Activated T-cell treated with anti-CD3 and anti-CD28 coated beads for 48 hours (primary cell): ENCODE results near the gene RMND5A.

ENCODE experiments used
- DNase-seq: peaks from one replicate; pipeline ENCODE4 v3.0.0-alpha.2; 2020; ENCODE audit warnings: low read depth

RMND5A gene

DNA sequence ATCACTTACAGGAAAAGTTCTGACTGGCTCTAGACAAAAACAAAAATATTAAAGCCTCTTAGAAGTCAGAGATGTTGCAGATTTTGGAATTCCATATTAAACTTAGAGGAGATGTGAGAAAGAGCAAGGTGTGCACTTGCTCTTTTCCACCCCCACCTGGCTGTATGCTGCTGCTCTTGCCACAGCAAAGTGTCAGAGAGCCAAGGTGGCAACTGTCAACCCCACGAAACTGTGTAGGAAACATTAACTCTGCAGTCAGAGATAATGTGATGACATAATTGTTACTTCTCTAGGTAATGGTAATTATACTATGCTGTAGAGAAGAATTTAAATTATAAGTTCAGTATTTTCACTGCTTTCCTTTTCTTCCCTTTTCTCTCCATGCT lies 45.2 kb downstream of the RMND5A start:
- DNase-seq = no peak

DNA sequence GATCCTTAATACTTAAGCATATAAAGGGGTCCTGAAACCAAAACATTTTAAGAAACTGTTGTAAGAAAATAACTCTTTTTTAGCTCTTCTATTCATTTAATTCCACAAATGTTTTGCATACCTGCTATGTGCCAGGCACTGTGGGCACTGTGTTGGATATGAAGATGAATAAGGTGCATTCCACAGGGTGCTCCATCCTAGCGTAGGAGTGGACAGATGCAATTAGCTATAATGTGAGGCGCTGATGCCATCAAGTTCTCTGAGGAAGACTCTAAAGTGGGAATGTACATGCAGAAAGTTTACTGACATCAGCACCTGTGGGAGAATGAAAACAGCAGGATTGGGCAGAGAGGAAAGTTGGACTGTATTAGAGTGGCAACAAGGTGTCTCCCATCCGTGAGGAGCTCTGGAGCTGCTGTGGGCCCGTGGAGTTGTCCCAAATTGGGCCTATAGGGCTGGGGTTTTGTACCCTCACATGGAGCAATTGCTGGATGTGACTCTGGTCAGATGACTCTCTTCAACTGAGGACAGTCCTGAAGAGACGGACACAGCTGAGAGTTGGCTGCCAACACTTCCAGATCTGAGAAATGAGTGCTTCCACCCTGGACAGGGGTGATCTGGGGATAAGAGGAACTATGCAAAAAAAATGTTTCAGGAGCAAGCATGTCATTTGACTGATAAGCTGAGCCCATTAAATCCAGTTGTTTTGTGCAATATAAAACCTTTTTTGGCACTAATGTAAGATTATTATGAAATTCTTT lies 48.3 kb downstream of the RMND5A start:
- DNase-seq = no peak

DNA sequence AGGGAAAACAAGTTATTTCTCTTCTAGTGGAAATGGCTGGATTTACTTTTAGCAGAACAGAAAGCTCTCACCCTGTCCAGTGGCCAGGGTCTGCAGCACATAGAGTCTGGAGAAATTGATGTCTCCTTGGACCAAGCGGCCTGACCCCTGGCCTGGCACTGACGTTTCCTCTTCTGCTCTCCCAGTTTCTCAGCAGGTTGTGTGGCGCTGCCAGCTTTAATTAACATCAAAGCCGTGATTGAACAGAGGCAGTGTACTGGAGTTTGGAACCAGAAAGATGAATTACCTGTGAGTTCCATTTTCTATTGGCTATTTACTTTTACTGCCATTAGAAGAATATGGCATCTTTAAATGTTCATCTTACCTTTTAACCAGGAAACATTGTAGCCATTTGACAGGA lies 49.7 kb downstream of the RMND5A start:
- DNase-seq = no peak

DNA sequence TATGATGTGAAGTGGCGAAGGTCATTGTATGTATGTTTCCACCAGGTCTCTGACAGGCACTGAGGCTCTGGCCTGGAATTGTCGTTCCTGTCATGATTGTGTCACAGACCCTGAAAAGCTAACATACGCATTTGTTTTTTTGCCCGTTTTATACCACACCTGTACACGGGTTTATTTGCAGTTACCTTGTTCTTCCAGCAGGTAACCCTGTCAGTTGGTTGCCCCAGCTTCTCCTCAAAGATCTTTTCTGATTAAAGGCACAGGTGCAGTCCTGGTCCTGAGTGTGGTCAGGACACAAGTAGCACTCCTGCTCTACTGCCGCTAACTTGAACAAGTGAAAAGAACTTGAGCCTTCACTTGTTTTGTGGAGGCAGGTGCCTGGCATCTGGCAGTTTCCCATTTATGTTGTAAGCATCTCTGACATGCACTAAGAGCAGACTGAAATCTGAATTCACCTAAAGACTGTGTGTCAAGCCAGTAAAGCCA lies 50.8 kb downstream of the RMND5A start:
- DNase-seq = no peak

DNA sequence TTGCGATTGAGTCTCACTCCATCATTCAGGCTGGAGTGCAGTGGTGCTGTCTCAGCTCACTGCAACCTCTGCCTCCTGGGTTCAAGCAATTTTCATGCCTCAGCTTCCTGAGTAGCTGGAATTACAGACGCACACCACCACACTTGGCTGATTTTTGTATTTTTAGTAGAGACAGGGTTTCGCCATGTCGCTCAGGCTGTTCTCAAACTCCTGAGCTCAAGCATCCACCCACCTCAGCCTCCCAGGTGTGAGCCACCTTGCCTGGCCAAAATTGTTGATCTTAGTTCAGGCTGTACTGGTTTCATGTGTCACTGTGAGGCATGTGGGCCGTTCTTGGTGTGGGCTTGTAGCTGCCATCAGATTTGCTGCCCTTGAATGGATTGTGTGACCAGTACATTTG lies 52.5 kb downstream of the RMND5A start:
- no peak for DNase-seq

DNA sequence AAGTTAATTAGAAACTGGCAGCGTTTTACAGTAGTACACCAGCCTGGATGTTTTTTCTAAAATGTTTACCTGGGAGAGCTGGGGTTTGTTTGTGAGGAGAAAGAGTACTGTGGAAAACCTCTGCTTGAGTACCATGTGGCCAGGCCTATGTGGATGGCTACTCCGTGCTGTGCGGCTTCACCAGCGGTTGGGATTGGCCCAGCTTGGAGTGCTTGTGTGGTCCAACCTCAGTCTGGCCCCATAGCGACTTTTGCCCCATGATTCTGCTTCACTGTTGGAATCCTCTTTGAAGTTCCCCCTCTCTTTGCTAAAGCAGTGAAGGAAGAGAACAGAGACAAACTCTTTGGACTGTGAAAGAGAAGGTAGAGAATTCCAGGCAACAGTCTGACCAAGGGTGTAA lies 54.8 kb downstream of the RMND5A start:
- DNase-seq = no peak

DNA sequence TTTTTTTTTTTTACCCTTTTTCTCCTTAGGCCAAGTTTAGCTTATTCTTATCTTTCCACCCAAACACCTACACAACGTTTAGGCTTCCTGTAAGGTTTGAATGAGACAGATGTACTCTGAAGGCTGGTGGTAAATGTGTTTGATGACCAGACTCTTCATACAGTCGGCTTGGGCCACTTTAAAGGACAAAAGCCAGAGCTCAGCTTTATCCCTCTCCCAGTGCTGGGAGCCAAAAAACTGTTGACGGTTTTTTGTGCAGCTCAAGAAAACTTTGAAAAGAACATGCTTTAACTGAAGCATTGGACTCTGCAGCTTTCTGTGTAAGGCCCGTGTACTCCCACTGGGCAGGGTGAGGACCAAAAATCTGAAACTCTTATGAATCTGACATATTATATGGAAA lies 55.2 kb downstream of the RMND5A start:
- no peak for DNase-seq

DNA sequence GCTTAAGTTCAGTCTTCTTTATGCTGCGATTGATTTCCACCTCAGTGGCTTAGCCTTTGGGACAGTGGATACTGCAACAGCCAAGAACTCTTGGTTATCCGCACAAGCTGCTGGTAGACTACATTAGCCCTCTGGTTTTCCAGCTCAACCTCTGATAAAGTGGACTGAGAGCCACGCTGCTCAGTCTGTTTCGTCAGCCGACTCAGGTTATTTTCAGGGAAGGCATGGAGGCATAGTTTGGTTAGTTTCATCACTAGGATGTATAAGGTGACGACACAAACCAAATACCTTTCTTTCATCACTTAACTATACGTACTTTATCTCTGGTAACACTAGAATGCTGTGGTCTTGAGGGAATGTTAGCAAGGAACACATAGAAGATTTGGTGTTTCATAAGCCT lies 56.4 kb downstream of the RMND5A start:
- DNase-seq = no peak

DNA sequence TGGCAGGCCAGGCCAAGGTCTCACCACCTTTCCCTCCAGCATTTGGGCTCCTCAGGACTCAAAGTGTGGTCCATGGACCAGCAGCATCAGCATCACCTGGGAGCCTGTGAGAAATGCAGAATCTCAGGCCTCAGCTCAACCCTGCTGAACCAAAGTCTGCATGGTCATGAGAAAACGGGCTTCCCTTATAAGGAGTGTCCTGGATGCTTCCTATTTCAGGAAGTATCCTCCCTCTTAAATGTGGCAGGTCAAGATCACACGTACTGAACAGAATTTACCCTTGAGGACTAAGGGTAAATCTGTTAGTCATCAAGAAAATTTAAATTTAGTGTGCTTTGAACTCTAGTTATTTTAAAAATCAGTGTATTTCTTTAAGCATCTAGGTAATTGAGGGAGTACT lies 58.9 kb downstream of the RMND5A start:
- no peak for DNase-seq

DNA sequence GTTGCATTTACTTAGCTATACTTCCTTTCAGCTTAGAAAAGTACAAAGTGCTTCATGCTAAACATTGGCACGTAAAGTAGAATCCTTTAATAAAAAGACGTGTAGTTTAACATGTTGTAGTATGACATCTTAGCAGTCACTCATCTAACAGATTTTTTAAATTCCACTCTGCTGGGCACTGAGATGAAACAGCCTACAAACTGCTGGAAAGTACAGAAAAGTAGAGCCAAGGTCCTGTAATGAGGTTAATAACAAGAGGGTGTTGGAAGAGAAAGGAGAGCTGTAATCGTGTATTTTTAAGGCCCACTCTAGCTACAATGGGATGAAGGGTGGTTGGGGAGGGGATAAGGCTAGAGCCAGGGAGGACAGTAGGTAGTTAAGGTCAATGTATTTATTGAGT lies 59.9 kb downstream of the RMND5A start:
- no peak for DNase-seq

DNA sequence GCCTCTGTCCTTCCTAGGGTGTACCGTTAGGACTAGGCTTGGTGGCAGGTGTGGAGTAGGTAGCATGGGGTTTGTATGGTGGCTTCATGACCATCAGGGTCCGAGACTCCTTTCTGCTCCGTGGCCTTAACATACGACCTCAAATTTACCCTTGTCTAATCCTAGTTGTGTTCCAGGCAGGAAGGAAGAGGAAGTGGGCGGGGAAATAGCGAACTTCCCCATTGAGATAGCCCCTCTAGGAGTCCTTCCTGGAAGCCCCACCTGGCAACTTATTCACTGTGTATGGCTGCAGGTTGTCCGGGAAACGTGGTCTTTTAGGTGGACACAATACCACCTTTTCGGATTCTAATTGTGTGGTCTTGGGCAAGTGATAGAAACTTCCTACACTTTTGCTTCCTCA lies 61.3 kb downstream of the RMND5A start:
- no peak for DNase-seq

DNA sequence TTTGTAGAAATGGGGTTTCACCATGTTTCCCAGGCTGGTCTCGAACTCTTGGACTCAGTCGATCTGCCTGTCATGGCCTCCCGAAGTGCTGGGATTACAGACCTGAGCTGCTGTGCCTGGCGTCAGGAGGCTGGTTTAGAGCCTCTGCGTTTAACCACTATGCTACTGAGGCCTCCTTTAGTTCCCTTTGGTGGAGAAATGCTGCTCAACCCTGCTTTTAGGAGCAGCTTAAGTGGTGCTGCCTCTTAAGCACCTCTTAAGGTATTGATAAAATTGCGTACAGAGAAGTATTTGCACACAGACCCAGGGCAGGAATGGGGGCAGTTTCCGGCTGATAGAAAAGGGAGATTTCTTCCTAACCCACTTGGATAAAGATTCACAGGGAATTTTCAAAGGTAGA lies 62.7 kb downstream of the RMND5A start:
- no peak for DNase-seq

DNA sequence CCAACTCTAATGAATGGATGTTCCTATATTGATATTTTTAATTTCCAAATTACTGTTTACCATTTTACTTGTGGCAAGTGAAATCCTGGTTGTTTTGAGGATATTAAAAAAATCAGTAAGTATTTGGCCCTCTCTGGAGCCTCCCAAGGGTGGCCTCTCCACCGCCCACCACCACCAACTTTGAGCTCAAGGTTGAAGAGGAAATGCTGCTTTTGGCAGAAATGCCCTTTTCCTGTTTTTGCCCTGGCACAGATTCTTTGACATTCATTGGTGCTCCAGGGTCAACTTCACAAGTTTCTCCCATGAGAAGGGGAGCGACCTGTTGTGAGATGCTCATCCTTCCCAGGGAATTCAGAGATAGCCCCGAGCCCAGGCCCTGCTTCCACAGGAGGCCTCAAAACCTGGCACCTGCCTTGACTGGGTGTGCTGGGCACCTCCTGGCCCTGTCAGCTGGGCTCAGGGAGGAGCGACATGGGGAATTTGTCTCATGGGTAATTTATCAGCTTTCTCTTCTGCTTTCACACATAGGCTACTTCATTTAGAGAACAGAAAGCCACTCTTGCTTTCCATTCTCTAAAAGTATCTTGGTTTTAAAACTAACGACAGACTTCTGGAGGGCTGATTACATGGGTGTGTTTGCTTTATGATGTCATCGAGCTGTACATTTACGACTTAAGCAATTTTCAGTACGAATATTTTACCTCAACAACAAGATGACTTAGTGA lies 63.7 kb downstream of the RMND5A start:
- DNase-seq = no peak

DNA sequence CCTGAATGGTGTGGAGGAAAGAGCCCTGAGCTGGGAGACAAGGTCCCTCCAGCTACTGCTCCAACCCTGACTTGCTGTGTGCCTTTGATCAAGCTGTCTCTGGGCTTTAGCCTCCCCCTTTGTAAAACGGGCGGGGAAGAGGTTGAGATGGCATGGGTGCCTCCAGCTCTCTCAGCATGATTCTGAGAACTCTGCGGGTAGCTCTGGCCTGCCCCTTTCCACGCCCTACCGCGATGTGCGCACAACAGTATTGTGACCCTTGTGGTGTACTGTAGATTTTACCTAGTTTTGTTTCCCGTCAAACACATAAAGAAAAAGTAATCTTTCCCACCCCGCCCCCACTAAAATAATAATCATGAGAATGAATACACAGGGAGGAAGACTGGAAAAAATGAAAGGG lies 65.4 kb downstream of the RMND5A start:
- no peak for DNase-seq

DNA sequence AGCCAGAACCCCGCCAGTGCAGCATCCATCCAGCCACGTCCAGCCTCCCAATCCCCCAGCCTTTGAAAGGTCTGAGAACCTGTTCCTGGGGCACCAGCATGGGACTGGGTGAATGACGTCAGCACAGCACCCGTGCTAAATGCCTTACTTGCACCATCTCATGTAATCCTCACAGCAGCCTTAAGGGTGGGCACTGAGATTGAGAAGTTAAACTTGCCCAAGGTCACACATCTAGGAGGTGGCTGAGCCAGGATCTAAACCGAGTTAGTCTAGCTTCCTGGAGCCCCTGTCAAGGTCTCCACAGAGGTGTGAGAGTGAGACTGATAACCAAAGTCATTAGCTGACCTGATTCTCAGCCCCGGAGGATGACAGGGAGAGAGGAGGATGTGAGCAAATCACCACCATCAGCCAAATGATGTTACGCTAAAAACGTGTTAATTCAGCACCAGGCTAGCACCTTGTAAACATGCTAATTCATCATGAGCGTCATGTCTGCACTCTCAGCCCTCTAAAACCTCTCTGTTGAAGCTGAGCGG lies 66.0 kb downstream of the RMND5A start:
- no peak for DNase-seq

DNA sequence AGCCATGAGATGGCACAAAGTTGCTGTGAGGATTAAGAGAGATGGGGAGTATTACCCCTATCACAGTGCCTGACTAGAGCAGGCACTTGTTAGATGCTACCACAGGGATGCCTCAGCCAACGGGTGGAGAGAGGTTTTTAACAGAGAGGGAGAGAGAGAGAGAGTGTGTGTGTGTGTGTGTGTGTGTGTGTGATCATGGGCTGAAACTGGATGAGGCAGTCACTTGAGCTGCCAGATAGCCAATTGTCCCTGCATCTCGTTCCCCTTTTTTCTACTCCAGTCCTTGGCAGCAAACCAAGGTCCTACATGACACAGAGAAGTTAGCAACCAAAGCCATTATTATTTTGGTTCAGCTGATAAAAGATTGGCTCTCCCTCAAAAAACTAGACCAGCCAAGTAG lies 67.6 kb downstream of the RMND5A start:
- no peak for DNase-seq

DNA sequence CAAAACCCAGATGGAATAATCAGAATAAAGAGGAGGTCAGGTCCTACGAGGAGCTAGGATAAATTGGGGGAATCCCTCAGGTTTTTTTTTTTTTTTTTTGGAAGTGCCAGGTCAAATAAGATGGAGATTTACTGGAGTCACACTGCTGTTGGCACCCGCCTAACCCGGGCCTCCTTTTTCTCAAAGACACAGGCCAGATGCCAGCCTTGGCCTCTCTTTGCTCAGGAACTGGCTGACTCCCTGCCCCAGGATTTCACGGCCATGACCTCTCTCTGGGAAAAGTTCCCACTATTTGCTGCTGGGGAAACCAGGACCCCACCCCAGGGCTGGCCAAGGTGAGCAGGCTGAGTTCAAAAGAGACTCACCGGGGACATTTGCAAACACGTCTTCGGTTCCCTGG lies 68.1 kb downstream of the RMND5A start:
- DNase-seq = no peak

DNA sequence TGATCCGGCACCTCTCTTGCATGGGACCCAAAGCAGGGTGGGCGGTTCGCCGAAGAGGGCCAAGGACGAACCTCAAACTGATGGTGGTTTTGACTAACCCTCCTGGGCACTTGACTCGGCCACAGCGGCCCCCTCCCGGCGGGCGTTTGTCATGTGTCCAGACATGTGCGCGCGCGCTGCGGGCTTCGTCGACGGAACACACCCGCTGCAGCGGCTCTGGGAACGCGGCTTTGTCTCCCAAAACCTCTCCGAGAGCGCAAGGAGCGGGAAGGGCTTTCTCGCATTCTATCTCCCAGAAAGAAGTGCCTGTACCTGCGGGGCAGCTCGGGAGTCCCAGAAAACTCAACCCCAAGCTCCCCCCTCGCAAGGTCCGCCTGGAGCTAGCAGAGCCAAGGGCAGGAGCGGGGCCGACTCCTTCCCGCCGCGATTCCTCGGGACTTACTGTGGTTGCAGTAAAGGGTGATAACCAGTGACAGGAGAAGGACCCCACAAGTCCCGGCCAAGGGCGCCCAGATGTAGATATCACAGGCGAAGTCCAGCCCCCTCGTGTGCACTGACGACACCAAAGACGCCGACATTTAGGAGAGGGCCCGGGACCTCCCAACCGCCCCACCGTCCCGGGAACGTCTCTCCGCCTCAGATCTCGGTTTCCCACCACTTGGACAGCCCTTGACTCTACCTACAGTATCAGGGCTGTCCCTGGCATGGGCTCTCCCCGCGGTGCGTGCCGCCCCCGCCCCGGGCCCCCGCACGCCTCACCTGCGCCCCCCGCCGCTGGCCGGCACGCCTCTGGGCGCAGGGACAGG lies 69.0 kb downstream of the RMND5A start:
- DNase-seq = no peak

DNA sequence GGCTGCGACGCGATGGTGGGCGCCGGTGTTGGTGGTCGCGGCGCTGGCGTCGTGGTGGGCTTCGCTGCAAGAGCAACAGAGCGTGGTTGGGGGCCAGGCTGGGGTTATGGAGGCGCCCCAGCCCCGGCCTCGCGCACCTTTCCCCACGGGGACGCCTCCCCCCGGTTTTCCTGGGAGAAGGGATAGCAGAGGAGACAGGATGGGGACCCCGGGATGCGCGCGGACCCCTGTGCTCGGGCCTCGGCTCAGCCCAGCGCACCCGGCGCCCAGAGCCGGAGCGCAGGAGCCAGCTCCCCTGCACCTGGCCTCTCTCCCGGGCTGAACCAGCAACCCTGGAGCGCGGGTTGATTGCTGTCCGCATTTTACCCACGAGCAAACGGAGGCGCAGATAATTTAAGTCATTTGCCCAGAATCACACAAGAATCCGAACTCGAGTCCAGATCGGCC lies 69.6 kb downstream of the RMND5A start:
- DNase-seq = no peak

DNA sequence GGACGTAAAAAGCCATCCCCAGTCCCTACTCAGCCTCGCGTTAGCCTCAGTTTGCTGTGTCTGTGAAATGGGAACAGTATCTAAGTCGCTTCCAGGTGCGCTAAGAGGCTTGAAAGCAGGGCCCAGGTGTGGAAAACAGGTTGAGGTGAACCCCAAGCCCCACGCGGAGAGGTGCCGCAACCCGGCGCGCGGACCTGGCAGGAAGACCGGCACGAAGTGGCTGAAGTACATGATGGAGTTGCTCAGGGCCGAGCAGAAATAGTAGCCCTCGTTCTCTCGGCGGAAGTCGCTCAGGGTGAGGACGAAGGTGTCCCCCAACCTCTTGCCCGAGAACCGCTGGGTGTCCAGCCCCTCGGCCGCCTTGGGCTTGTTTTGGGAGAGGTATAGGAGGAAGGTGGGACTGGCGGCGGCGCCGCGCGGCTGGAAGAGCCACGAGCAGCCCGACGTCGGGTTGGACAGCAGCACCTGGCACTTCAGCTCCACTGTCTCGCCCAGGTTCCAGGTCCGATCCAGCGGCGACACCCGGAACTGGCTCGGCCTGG lies 70.1 kb downstream of the RMND5A start:
- no peak for DNase-seq

DNA sequence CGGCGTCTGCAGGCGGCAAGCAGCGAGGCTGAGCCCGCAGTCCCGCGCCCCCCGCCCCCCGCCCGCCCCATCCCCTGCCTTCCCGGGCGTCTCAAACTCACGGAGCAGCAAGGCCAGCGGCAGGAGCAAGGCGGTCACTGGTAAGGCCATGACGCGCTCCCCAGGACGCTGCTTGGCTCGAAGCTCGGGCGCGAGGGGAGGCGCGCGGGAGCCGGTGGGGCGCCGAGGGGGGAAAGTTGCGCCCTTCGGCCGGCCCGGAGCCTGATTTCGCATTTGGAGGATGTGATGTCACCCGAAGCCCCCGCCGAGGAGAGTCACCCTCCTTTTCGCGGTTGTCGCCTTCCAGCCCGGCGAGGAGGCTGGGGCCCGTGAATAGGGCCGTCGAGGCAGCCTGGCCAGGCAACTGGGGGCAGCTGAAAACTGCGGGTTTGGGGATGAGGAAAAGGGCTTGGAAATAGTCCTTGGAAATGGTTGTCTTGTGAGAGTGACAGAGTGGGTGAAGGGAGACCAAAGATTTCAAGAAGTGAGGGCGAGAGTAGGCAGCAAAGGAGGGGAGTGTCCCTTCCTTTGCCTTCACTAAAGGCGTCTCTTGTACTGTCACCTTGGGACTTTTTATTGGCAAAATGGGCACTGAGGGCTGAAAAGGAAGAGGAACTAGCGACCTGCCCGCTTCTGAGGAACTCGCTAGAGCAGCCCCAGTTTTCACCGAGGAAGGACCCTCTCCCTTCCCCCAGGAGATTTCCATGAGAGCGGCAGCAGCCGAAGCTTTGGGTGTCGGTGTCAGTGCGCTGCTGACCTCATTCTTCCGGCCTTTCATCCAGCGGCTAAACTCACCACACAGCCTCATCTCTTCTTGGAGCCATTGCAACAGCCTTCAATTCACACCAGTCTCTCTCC lies 70.8 kb downstream of the RMND5A start, which contains the start of gene CD8A:
CD8A (minus strand) TSS at position 238 of the 897 bp plus-strand sequence; CDS start at position 150, 88 bp downstream.
- no peak for DNase-seq
